GM19238 (cell line): ENCODE measurements around the gene HOXA11.
A peak's percentile ranks its signal among the peaks of the same experiment; 100 is the strongest.

ENCODE experiments used
- DNase-seq: peaks from one replicate; pipeline ENCODE4 v3.0.0; 2011; ENCODE audit warnings: low spot score; ENCODE audit not compliant: insufficient read length

Gene HOXA11

GRCh38 chr7:27169658-27170425 is 15.2 kb downstream of the HOXA11 start:
- no peak for DNase-seq

DNA sequence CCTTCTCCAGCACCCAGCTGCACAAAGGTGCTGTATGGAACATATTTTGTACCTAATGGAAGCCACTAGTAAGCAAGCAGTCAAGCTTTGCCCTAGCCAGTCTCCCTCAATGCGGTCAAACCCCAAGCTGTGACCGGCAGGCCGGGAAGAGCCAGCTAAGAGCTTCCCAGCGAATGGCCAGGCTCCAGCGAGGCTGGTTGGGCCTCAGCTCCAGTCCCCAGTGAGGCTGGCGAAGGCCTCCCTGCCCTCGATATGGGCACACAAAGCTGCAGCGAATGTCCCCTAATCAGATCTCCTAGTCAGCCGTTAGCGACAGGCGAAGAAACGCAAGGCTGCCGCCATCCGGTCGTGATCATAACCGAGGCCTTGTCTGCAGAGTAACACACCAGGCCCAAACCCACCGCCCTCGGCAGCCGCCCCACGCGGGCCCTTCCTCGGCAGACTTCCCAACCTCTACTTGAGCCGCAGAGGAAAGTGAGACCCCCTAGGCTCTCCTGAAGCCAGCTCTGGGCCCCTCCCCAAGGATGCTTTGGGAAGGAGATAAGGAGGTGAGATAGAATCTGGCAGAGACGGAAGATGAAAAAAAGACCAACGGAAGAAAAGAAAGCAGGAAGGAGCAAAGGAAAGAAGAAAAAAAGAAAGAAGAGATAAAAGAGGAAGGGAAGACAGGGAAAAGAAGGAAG is 16.6 kb downstream of the HOXA11 start:
- DNase-seq: no peak

- no peak for DNase-seq
Observed at GRCh38 chr7:27167916-27168264, 17.1 kb downstream of the HOXA11 start.

DNA sequence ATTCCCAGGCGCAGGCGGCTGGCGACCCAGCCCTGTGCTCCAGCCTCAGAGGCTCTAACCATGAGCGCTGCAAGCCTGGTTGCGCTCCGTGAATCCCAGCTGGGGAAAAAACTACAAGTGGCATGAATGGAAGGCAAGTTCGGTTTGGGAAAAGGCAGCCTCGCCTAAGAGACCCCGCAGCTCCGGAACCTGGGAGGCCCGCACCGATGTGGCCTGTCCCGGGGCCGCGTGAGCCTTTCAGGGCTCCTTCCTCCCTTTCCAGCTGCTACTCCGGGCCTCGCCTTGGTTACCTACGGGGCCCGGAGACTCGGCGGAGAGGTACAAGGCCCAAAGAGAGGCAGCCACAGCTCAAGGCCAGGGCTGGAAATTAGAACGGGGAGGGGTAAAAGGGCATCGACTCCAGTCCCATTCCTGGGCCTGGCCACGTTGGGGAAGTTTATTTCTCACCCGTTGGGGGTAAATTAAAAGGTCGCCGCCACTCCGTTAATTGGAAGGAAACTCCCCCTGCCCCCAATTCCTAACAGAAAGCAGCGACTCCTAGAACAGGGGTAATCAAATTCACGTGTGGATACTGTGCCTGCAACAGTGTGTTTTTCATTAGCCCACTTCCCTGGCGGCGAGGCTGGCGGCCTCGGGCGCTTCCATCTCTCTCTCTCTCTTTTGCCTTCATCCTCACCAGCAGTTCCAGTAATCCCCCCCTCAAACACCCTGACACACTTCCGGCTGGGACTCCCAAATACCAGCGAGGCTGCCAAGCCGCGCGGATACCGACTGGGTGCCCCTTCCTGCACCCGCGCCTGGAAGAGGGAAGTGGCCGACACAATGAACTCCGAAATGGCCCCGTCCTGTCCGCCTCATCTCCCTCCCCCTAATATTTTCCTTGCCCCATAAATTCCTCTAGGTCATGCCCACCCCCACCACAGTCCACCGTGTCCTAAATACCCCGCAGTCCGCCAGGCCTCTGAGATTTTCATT is 18.2 kb downstream of the HOXA11 start:
- DNase-seq: no peak

DNA sequence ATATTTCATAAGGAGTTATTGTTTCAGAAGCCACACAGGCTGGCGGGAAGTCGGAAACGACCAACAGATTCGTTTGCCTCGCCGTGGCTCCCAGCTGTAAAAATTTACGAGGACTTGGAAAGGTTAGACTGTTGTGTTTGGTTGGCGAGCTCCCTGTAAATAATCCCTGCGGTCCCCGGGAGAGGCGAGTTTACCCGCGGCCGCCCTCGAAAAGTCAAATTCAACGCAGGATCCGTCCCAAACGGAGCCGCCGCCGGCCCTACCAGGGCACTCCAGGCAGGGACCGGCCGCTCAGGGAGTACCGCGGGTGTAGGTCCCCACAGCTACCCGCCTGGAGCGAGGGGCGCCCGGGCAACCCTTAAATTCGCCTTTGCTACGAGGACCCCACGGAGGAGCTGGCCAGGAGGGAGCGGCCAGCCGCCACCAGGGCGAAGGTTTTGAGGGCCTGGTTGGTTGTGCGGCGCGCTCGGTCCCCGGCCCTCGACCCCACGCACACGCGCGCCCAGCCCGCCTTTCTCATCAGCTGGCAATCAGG is 19.0 kb downstream of the HOXA11 start:
- no peak for DNase-seq

GRCh38 chr7:27165089-27165995 is 19.7 kb downstream of the HOXA11 start, which contains the start of gene HOXA9:
TSS of gene HOXA9 (minus strand) at chr7:27165537. CDS start at chr7:27165457, 80 bp downstream.
- no peak for DNase-seq

GRCh38 chr7:27164367-27165088 is 20.5 kb downstream of the HOXA11 start:
- DNase-seq: no peak

DNA sequence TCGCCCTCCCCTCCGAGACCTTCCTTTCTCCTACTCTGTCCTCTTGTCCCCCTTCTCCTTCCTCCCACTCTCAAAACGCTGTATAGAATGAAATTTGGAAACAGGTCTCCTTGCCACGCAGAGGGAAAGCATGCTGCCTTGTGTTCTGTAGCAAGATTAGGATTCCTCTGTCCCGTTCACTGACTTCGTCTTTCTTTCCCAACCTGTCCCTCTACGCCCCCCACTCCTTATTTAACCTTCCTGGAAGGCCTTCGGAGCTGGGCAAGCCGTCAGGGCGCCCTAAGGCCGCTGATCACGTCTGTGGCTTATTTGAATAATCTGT is 21.0 kb downstream of the HOXA11 start:
- no peak for DNase-seq

DNA sequence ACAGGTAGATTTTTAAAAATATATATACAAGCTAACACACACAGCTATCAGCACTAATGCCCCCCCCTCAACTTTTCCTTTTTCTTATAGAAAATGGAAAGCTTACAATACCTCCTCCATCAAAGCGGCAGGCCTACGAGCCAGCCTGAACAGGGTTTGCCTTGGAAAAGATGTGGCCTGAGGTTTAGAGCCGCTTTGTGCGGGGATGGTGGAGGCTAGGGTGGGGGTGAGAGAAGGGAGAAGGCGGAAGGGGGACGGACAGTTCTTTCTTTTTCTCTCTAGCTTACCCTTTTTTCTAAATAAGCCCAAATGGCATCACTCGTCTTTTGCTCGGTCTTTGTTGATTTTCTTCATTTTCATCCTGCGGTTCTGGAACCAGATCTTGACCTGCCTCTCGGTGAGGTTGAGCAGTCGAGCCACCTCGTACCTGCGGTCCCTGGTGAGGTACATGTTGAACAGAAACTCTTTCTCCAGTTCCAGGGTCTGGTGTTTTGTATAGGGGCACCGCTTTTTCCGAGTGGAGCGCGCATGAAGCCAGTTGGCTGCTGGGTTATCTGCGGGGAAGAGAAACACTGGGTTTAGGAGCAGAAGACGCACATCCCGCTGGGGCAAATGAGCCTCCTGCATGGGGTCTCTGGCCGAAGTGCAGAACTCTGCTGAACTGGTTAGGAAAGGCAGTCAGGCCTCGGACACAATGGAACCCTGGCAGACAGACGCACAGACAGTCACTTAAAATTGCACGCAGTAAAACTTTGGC is 21.6 kb downstream of the HOXA11 start:
- no peak for DNase-seq

GRCh38 chr7:27162561-27163287 is 22.3 kb downstream of the HOXA11 start:
- no peak for DNase-seq

GRCh38 chr7:27161721-27162560 is 23.1 kb downstream of the HOXA11 start:
- no peak for DNase-seq

- DNase-seq: no peak
Observed at GRCh38 chr7:27161214-27161720, 23.8 kb downstream of the HOXA11 start.

DNA sequence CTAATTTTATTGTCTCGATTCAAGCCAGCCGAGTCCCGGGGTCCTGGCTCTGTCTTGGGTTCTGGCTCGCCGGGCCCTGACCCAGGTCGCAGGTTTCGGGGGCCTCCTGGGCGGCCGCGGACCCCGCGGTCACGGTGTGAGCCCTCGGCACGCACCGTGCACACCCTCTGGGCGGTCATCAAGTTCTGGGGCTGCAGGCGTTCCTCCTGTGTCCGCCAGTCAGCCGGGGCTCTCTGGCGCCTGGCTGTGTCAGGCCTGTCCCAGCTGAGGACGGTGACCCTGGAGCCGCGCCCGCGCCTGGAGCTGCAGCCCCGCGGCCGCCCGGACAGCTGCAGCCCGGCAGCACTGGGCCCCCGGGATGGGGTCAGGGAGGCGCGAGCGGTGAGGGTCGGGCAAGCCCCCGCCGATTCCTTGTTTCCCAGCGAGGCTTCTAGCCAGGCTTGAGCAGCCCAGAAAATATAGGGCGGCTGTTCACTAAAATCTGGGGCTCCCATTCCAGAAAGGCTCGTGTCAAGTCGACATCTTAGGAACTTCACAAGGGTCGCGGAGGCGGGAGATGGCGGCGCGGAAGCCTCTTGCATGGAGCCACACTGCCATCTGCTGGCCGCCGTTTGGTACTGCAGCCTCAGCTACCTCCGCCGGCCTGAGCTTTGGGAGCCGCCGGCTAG is 24.4 kb downstream of the HOXA11 start:
- DNase-seq: peak; percentile 88

DNA sequence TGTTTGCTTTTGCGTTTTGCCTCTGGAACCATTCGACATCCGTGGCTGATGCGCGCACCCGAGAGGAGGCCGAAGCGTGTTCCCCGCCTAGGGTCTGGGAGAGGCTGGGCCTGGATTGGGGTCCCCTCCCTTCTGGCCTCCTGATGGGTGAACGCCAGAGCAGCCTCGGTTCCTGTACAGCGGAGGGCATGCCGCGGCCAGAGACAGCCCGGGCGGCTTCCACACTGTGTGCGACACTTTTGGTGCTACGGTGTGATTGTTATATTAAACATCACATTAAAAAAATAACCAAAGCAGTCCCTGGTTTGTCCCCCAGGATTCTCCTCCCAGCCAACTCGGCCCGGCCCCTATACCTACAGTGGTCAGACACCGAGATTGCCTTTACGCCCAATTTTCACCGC is 24.9 kb downstream of the HOXA11 start:
- DNase-seq: no peak

GRCh38 chr7:27159266-27160144 is 25.5 kb downstream of the HOXA11 start:
- no peak for DNase-seq
